ENCODE measurements around the gene CERS6. TPM values are rescaled to one million over a fixed set of nuclear protein-coding genes. Genes with fewer than 3 reads are reported as not detected.

The CERS6 gene
- total RNA-seq, 4 donors from 2014 or later: 42.3 to 62.1 (median 50.6) TPM

DNA sequence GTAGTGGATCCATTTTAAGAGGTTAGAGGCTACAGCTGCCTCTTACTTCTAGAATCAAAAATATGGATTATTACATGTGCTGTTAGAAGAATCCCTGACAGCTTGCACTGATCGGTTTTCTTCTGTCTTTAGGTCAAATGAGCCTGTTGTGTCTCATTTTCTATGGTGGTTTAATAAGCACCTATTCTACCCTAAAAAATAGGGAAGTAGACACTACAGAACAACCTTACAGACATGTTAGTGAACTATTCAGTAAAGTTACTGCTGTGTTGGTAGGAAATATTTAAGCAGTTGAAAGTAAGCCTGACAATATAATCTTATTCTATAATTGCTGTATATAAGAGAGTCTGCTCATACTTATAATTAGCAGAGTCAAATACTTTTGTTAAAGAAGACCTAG lies 177.8 kb downstream of the CERS6 start:
- in situ Hi-C loops (cut with MboI; ENCODE audit: low pct_ligation_motif_present in 1 of 4, low pct_unique_long_range_greater_than_20kb in 1 of 4, low sequenced_read_pairs in 3 of 4) (no loop called here), intact Hi-C loops (cut with DNase I; ENCODE audit: low total_unique reads) (no loop called here)
- no peak for DNase-seq
- H3K27me3 ChIP-seq: no peaks in the 10 kb centered on the region
- 64 to 83% methylated on average over 1 of the region's 1 CpG for WGBS, 2 donors (ENCODE audit: low coverage in 1 of 2)
- H3K27ac ChIP-seq: peak overlapping the region; percentile 74 to 78 (median 74)
- H3K4me1 ChIP-seq: peaks cover 22 to 69% (median 30%) of the 10 kb centered on the region in 4 donors
- no peaks in the 10 kb centered on the region for H3K9me3 ChIP-seq
- H3K36me3 ChIP-seq: no peaks in the 10 kb centered on the region
- H3K4me3 ChIP-seq: no peak overlapping the region
- TF ChIP-seq POLR2AphosphoS5 (IDR thresholded peaks at IDR 0.05) (no peak), POLR2A (IDR thresholded peaks at IDR 0.05) (no peak), EP300 (IDR thresholded peaks at IDR 0.05; ENCODE audit: low read depth) (no peak)
- TF ChIP-seq, protein P1, sequence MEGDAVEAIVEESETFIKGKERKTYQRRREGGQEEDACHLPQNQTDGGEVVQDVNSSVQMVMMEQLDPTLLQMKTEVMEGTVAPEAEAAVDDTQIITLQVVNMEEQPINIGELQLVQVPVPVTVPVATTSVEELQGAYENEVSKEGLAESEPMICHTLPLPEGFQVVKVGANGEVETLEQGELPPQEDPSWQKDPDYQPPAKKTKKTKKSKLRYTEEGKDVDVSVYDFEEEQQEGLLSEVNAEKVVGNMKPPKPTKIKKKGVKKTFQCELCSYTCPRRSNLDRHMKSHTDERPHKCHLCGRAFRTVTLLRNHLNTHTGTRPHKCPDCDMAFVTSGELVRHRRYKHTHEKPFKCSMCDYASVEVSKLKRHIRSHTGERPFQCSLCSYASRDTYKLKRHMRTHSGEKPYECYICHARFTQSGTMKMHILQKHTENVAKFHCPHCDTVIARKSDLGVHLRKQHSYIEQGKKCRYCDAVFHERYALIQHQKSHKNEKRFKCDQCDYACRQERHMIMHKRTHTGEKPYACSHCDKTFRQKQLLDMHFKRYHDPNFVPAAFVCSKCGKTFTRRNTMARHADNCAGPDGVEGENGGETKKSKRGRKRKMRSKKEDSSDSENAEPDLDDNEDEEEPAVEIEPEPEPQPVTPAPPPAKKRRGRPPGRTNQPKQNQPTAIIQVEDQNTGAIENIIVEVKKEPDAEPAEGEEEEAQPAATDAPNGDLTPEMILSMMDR (IDR thresholded peaks at IDR 0.05): no peak

DNA sequence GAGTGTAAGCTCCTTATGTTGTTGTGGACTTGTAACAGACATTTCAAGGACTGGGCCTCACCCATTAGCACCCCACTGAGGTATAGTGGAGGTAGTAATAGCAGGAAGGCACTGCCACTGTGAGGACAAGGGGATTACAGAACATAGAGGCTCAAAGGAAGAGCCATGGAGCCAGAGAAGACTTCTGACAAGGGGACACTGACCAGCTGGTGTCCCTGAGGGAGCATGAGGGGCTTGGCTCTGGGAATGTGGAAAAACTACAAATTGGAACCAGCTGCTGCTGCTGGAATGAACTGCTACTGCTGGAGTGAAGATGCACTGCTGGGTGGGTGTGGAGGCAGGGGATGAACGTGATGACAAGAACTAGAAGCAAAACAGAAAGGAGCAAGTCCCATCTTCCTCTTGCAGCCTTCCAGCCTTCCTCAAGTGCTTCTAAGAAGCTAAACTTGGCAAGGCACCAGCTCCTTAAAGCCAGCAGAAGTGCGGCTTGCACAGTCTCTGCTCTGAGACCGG lies 179.0 kb downstream of the CERS6 start:
- H3K36me3 ChIP-seq: no peaks in the 10 kb centered on the region
- no peaks in the 10 kb centered on the region for H3K9me3 ChIP-seq
- WGBS, 2 donors (ENCODE audit: low coverage in 1 of 2): 20 to 29% methylated on average over 2 to 3 of the region's 3 CpGs
- intact Hi-C loops (cut with DNase I; ENCODE audit: low total_unique reads) (no loop called here), in situ Hi-C loops (cut with MboI; ENCODE audit: low pct_ligation_motif_present in 1 of 4, low pct_unique_long_range_greater_than_20kb in 1 of 4, low sequenced_read_pairs in 3 of 4) (no loop called here)
- H3K4me1 ChIP-seq: peaks cover 33 to 78% (median 40%) of the 10 kb centered on the region in 4 donors
- TF ChIP-seq POLR2A (IDR thresholded peaks at IDR 0.05) (no peak), EP300 (IDR thresholded peaks at IDR 0.05; ENCODE audit: low read depth) (no peak), POLR2AphosphoS5 (IDR thresholded peaks at IDR 0.05) (peak in 2 of 3 donors; percentile 53 to 60)
- TF ChIP-seq, protein P1 (IDR thresholded peaks at IDR 0.05): no peak
- peak overlapping the region; percentile 74 to 78 (median 74) for H3K27ac ChIP-seq
- peak; percentile 55 for DNase-seq
- H3K27me3 ChIP-seq: no peaks in the 10 kb centered on the region
- no peak overlapping the region for H3K4me3 ChIP-seq

DNA sequence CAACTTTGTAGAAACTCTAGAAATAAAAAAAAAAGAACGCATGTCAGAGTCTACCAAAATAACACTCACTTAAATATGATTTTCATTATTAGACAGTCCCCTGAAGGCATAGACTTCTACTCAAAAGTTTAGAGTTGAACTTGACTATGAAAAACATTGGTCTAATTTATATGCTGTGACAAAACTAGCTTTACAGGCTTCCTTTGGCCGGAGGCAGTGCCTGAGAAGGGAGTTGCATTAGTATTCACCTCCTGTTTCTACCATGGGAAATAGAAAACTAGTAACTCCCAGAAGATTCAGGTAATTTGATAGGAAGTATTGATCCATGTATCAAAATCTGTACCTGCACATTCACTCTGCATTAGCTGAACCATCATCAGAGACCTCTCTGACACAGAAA lies 182.9 kb downstream of the CERS6 start:
- no peak for DNase-seq
- no peaks in the 10 kb centered on the region for H3K27me3 ChIP-seq
- H3K27ac ChIP-seq: peak overlapping the region; percentile 66 to 83 (median 78)
- intact Hi-C loops (cut with DNase I; ENCODE audit: low total_unique reads): no loop called here
- no peak overlapping the region for H3K4me3 ChIP-seq
- TF ChIP-seq POLR2AphosphoS5 (IDR thresholded peaks at IDR 0.05) (no peak), EP300 (IDR thresholded peaks at IDR 0.05; ENCODE audit: low read depth) (no peak), POLR2A (IDR thresholded peaks at IDR 0.05) (no peak)
- TF ChIP-seq, protein P1 (IDR thresholded peaks at IDR 0.05): no peak
- no peaks in the 10 kb centered on the region for H3K36me3 ChIP-seq
- no peaks in the 10 kb centered on the region for H3K9me3 ChIP-seq
- in situ Hi-C loops (cut with MboI; ENCODE audit: low pct_ligation_motif_present in 1 of 4, low pct_unique_long_range_greater_than_20kb in 1 of 4, low sequenced_read_pairs in 3 of 4): no loop called here
- WGBS, 2 donors (ENCODE audit: low coverage in 1 of 2): 44 to 53% methylated on average over 2 of the region's 2 CpGs
- H3K4me1 ChIP-seq: peaks cover 32 to 54% (median 36%) of the 10 kb centered on the region in 4 donors

DNA sequence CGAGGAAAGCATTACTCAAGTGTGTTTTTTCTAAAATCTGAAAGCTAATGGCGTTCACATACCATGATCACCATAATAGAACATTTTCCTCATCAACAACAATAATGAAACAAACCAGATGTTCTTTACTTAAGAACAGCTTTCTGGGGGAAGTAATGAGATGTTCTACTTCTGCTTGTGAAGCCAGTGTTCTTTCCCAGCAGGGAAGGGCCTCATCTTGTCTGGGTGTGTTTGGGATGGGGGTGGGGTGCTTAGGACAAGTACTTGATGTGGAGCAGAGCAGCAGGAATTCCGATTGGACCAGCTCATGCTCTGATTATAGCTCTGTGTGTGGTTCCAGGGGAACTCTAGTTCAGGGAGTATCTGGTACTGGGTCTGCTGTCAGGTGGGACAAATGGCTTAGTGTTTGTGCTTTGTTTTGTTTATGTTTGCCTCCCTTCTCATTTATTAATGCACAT lies 183.4 kb downstream of the CERS6 start:
- no peak overlapping the region for H3K4me3 ChIP-seq
- intact Hi-C loops (cut with DNase I; ENCODE audit: low total_unique reads): no loop called here
- H3K9me3 ChIP-seq: no peaks in the 10 kb centered on the region
- WGBS, 2 donors (ENCODE audit: low coverage in 1 of 2): 44 to 62% methylated on average over 2 to 3 of the region's 3 CpGs
- peaks cover 28 to 49% (median 31%) of the 10 kb centered on the region in 4 donors for H3K4me1 ChIP-seq
- TF ChIP-seq EP300 (IDR thresholded peaks at IDR 0.05; ENCODE audit: low read depth) (no peak), POLR2AphosphoS5 (IDR thresholded peaks at IDR 0.05) (peak; percentile 69 to 83 (median 77))
- peak overlapping the region; percentile 66 to 83 (median 78) for H3K27ac ChIP-seq
- DNase-seq: peak; percentile 81
- in situ Hi-C loops (cut with MboI; ENCODE audit: low pct_ligation_motif_present in 1 of 4, low pct_unique_long_range_greater_than_20kb in 1 of 4, low sequenced_read_pairs in 3 of 4): no loop called here
- H3K36me3 ChIP-seq: no peaks in the 10 kb centered on the region
- no peaks in the 10 kb centered on the region for H3K27me3 ChIP-seq

All from transverse colon (tissue), 4 donors.